K562 (cell line): ENCODE results near the gene NR3C1. TPM values are rescaled to one million over a fixed set of nuclear protein-coding genes. Genes with fewer than 3 reads are reported as not detected.

ENCODE experiments used
- ARID3A ChIP-seq: IDR thresholded peaks from 2 replicates; pipeline ENCODE4 v1.6.1; 2012; ENCODE audit warnings: low read depth, low read length, improper control_type of control experiment, borderline replicate concordance
- CBX3 ChIP-seq, 2 experiments: IDR thresholded peaks; 1 replicate in 1 of 2; 2 replicates in 1 of 2; pipeline ENCODE4 v1.6.1; 2012; ENCODE audit warnings: inconsistent platforms in 2 of 2, low read length in 2 of 2, borderline replicate concordance in 1 of 2, control low read depth in 1 of 2
- CREB1 ChIP-seq, 2 experiments: sonication (generic) in 1 of 2; formaldehyde crosslinking in 1 of 2; IDR thresholded peaks; 2 replicates each; pipeline versions ENCODE4 v1.6.1 to v1.8.0; 2012 to 2022; ENCODE audit warnings: inconsistent platforms in 1 of 2, mild to moderate bottlenecking in 1 of 2, missing genetic modification reagents in 1 of 2, moderate library complexity in 1 of 2
- DLX4 ChIP-seq: fragments of 250-450 bp; sonication (Bioruptor Pico); IDR thresholded peaks from 2 replicates; pipeline ENCODE4 v1.6.1; 2021; ENCODE audit warnings: mild to moderate bottlenecking
- FOXJ3 ChIP-seq: sonication (generic); formaldehyde crosslinking; IDR thresholded peaks from 2 replicates; pipeline ENCODE4 v1.4.0; 2020; ENCODE audit warnings: mild to moderate bottlenecking, missing genetic modification reagents
- HNRNPUL1 ChIP-seq: fragments of 200-400 bp; formaldehyde crosslinking; IDR thresholded peaks from 2 replicates; pipeline ENCODE4 v1.6.1; 2017; ENCODE audit warnings: low read length
- MCM3 ChIP-seq: fragments of 450-650 bp; IDR thresholded peaks from 2 replicates; pipeline ENCODE4 v1.6.1; 2016
- MCM7 ChIP-seq, 2 experiments: fragments of 450-650 bp; IDR thresholded peaks; 2 replicates each; pipeline ENCODE4 v1.6.1; 2016 to 2018
- NR4A1 ChIP-seq, 2 experiments: fragments of 250-450 bp in 1 of 2; fragments of 450-650 bp in 1 of 2; sonication (Bioruptor Pico) in 1 of 2; IDR thresholded peaks; 2 replicates each; pipeline versions ENCODE4 v1.4.0 to v1.6.1; 2016 to 2020; ENCODE audit warnings: mild to moderate bottlenecking in 2 of 2, missing compliant biosample characterization in 1 of 2, missing genetic modification characterization in 1 of 2, moderate library complexity in 1 of 2
- NRF1 ChIP-seq, 2 experiments: fragments of 450-650 bp; IDR thresholded peaks in 1 of 2; conservative IDR thresholded peaks in 1 of 2; 2 replicates each; pipeline ENCODE4 v1.6.1; 2014; ENCODE audit warnings: mild to moderate bottlenecking in 2 of 2
- SAFB2 ChIP-seq: fragments of 200-400 bp; formaldehyde crosslinking; IDR thresholded peaks from 2 replicates; pipeline ENCODE4 v1.6.1; 2018; ENCODE audit warnings: borderline replicate concordance, low read length, low read depth, moderate library complexity; ENCODE audit not compliant: severe bottlenecking
- SMAD2 ChIP-seq: fragments of 150-350 bp; IDR thresholded peaks from 2 replicates; pipeline ENCODE4 v1.6.1; 2014; ENCODE audit warnings: low read depth, mild to moderate bottlenecking, low read length
- SPI1 ChIP-seq: IDR thresholded peaks from 2 replicates; pipeline ENCODE4 v1.6.1; 2011; ENCODE audit warnings: low read depth, low read length, control low read depth, borderline replicate concordance
- TAF9B ChIP-seq: fragments of 450-650 bp; IDR thresholded peaks from 2 replicates; pipeline ENCODE4 v1.6.1; 2018; ENCODE audit warnings: mild to moderate bottlenecking; ENCODE audit not compliant: partially characterized antibody
- THRAP3 ChIP-seq: fragments of 450-650 bp; IDR thresholded peaks from 2 replicates; pipeline ENCODE4 v1.6.1; 2016; ENCODE audit warnings: mild to moderate bottlenecking, inconsistent platforms, borderline replicate concordance
- TSHZ1 ChIP-seq: fragments of 250-450 bp; sonication (Bioruptor Pico); IDR thresholded peaks from 2 replicates; pipeline ENCODE4 v1.4.0; 2020; ENCODE audit warnings: mild to moderate bottlenecking, moderate library complexity
- XRCC3 ChIP-seq: fragments of 450-650 bp; IDR thresholded peaks from 2 replicates; pipeline ENCODE4 v1.6.1; 2017; ENCODE audit warnings: mild to moderate bottlenecking, moderate library complexity
- ZBTB26 ChIP-seq: fragments of 450-650 bp; formaldehyde crosslinking; IDR thresholded peaks from 2 replicates; pipeline ENCODE4 v1.4.0; 2022; ENCODE audit warnings: missing genetic modification characterization
- ZNF175 ChIP-seq: fragments of 200-800 bp; sonication (Bioruptor generic); IDR thresholded peaks from 2 replicates; pipeline ENCODE4 v1.6.1; 2016; ENCODE audit warnings: low read depth, mild to moderate bottlenecking, missing genetic modification characterization, missing compliant biosample characterization
- ZNF274 ChIP-seq: IDR thresholded peaks from 2 replicates; pipeline ENCODE4 v1.6.1; 2011; ENCODE audit warnings: low read depth, mild to moderate bottlenecking, low read length, moderate library complexity, borderline replicate concordance
- ZNF408 ChIP-seq: fragments of 250-450 bp; sonication (Bioruptor Pico); IDR thresholded peaks from 2 replicates; pipeline ENCODE4 v1.4.0; 2020; ENCODE audit warnings: low read depth, mild to moderate bottlenecking, moderate library complexity
- polyA plus RNA-seq, 8 experiments: library from polyadenylated mRNA; depleted of rRNA in 4 of 8; stranded (reverse) in 5 of 8; unstranded in 3 of 8; fragments of >200 nt; fragmentation: Nextera tagmentation in 2 of 8; fragmentation: Illumina TruSeq in 1 of 8; extraction: Ambion mirVana in 2 of 8; extraction: Trizol in 1 of 8; gene quantifications; 2 replicates each; pipeline versions ENCODE4 v1.2.1 to v1.2.3, GENCODE V29; 2011 to 2014; ENCODE audit warnings: inconsistent platforms in 1 of 8, missing spikeins in 1 of 8
- total RNA-seq, 7 experiments: library from RNA; depleted of rRNA in 6 of 7; stranded (reverse); fragments of >200 nt in 6 of 7; fragmentation: Illumina TruSeq in 2 of 7; extraction: Trizol in 2 of 7; gene quantifications; 2 replicates each; pipeline versions ENCODE4 v1.2.1 to v1.2.3, GENCODE V29; 2011 to 2021; ENCODE audit warnings: low replicate concordance in 1 of 7

NR3C1 gene
- total and polyA plus RNA-seq, 9 of the 15 experiments (the other 6 are each of a cell fraction or from before 2014, with no cell fraction given), result 8.2 to 36.0 (median 15.0) TPM

GRCh38 chr5:143405063-143405848 is 1.8 kb upstream of the NR3C1 start (continued):
- TF ChIP-seq SAFB2 (no peak), MCM3 (no peak), XRCC3 (no peak), NR4A1 (CRISPR knock-in tag; IDR thresholded peaks at IDR 0.05) (no peak), NR4A1 (tag; IDR thresholded peaks at IDR 0.05) (peak; percentile 84; the same call in 1 of the 2 replicates), TSHZ1 (CRISPR knock-in tag) (no peak), CREB1 (IDR thresholded peaks at IDR 0.05) (peak; percentile 56), CREB1 (CRISPR knock-in tag; IDR thresholded peaks at IDR 0.05) (no peak; the same call in 1 of the 2 replicates), ZNF274 (no peak), CBX3 (IDR thresholded peaks at IDR 0.05; ENCODE audit: borderline replicate concordance in 1 of 2, low read length in 2 of 2) (peak in 1 of 2 experiments; percentile 75; a peak in 2 of 3 replicates), ZNF408 (CRISPR knock-in tag) (no peak), MCM7 (IDR thresholded peaks at IDR 0.05) (no peak), THRAP3 (no peak), TAF9B (peak; percentile 64), DLX4 (CRISPR knock-in tag) (no peak), ZNF175 (CRISPR knock-in tag) (peak; percentile 95), SMAD2 (no peak), SPI1 (no peak; the same call in 1 of the 2 replicates), ZBTB26 (CRISPR knock-in tag) (no peak), NRF1 (conservative IDR thresholded peaks at IDR 0.05 in 1 of 2, IDR thresholded peaks at IDR 0.05 in 1 of 2) (no peak; a peak in 1 of 4 replicates), HNRNPUL1 (no peak), FOXJ3 (CRISPR knock-in tag) (no peak), ARID3A (no peak)
